HuH-7 (cell line): ENCODE measurements around the gene FAM149B1.

Experiments
- DNase-seq: peaks from one replicate; pipeline ENCODE4 v3.0.0; 2011; ENCODE audit warnings: low spot score

Gene FAM149B1

DNA sequence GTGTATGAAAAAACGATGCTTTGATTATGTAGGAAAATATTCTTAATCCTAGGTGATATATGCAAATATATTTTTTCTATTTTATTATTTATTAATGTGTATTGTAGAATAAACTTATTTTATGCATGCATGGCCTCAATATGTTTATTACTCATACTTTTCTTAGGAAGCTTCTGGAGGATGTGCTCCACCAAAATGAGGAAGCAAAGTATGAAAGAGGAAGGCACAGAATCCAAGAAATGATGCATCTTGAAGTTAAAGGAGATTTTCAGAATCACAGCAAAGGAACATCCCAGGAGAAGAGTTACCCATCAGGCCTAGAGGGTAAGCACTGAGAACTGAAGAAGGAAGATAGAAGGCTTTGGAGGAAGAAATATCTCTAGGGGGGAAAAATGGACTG lies 119.5 kb downstream of the FAM149B1 start:
- no peak for DNase-seq

DNA sequence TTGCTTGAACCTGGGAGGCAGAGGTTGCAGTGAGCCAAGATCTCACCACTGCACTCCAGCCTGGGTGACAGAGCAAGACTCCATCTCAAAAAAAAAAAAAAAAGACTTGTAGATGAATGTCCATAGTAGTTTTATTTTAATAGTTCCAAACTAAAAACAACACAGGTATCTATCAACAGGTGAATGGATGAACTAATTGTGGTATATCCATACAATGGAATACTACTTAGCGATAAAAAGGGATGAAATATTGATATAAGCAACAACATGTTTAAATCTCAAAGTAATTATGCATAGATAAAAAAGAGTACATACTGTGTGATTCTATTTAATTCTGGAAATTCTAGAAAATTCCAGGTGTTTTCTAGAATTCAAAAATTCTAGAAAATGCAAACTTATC lies 122.0 kb downstream of the FAM149B1 start:
- no peak for DNase-seq

DNA sequence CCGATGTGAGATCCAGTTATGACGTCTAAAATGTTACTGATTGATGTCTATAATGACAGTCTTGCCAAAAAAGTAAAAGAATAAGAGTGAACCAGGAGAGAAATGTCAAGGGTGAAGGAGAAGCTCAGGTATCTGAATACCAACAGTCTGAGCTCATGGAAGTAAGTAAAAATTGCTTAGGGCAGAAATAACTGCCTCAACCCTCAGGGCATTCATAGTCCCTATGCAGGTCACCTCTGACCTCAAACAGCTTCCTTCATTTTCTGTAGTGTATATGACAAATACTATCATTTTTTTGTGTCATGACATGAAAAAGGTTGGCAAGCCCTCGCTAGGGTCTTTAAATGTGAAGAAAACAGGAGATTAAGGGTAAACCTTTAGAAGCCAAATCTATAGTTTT lies 125.5 kb downstream of the FAM149B1 start:
- DNase-seq, result no peak
